HCT116 (cell line): ENCODE results near the gene LMO2.

Experiments used
- CTCF ChIP-seq, 3 experiments: fragments of 200-600 bp in 1 of 3; sonication (generic) in 1 of 3; IDR thresholded peaks in 2 of 3; conservative IDR thresholded peaks in 1 of 3; 2 replicates each; pipeline ENCODE4 v1.5.1; 2012 to 2017; ENCODE audit warnings: low read depth in 2 of 3, low read length in 2 of 3, antibody characterized with exemption in 1 of 3, borderline replicate concordance in 1 of 3, control low read depth in 1 of 3, mild to moderate bottlenecking in 1 of 3, mixed read lengths in 1 of 3, mixed run types in 1 of 3, moderate library complexity in 1 of 3; ENCODE audit not compliant: insufficient read depth in 1 of 3
- EZH2phosphoT487 ChIP-seq: fragments of 200-600 bp; IDR thresholded peaks from 2 replicates; pipeline ENCODE4 v1.6.1; 2018; ENCODE audit warnings: antibody characterized with exemption, borderline replicate concordance

GRCh38 chr11:33866936-33867335, 24.9 kb downstream of the LMO2 start:
- no peak for TF ChIP-seq CTCF (IDR thresholded peaks at IDR 0.05 in 2 of 3, conservative IDR thresholded peaks at IDR 0.05 in 1 of 3; ENCODE audit: borderline replicate concordance in 1 of 3, insufficient read depth in 1 of 3, low read depth in 2 of 3, low read length in 2 of 3)
- no peak for TF ChIP-seq EZH2phosphoT487
